ENCODE measurements around the gene ARMCX6. TPM values are rescaled to one million over a fixed set of nuclear protein-coding genes. Genes with fewer than 3 reads are reported as not detected.
"Not testable (repeated sequence)": the region's sequence is repeated elsewhere in the genome, so short reads cannot be mapped to it uniquely, and the experiment has no call there.

Gene ARMCX6
- total RNA-seq (2014; rRNA removed; shearing (Covaris generic)), result 42.7 and 45.4 TPM in 2 replicates

DNA sequence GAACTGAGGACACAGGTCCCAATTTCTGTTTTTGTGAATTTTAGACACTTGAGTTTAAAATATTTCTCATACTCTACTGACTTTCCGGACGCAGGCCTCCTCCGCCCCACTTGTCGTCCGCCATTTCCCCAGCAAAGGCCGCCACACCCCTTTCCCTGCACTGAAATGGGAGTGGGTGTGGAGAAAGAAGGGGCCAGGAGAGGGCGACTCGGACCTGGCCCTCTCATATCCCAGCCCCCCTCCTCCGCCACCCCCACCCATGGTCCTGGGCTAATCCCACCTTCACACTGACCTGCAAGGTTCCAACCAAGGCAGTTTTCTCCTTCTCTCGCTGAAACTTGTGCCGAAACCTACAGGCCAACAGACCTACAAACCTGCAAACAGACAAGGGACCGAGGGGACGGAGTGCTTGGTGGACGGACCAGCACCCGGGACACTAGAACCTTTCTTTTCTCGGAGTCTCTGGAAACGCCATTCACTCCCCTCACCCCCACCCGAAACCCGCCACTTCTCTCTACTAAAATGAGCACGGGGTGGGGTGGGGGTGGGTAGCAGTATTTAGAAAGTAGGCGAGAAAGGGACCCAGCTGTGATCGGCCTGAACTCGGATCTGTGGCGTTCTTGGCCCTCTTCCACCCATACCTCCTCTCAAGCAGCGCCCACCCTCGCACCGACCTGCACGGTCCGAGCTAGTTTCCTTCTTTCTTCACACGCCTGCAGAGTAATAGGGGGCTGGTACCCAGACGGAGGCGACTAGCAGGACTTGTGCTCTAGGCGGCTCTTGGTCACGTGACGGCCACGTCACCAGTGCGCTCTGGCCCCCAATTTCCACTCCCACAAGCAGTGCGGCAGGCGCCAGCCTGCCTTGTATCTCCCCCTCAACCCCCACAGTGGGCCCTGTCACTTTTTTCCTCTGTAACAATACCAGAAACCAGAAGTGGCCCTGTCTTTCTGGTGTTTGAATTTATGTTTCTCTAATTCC, at the start of gene ARMCX6:
Gene ARMCX6 (minus strand): TSS at position 790 of the 981 bp plus-strand sequence. CDS start 1,380 bp downstream, outside the sequence.
- DNase-seq (ENCODE audit: low read depth in 1 of 2, low spot score in 2 of 2), result peak; percentile 56 to 74
- Histone ChIP-seq H3K36me3 (0 out of 2 replicates have a peak, but pooled peaks cover 3% of the 10 kb centered on the region), H3K4me3 (peak within 1 kb of the TSS; percentile 49), H3K27ac (peak within 1 kb of the TSS; percentile 26; the same call in 1 of the 2 replicates), H3K27me3 (replicated peaks) (no peaks in the 10 kb centered on the region), H3K4me1 (replicated peaks) (peaks cover 5% of the 10 kb centered on the region), H3K9me3 (replicated peaks) (no peaks in the 10 kb centered on the region)

DNA sequence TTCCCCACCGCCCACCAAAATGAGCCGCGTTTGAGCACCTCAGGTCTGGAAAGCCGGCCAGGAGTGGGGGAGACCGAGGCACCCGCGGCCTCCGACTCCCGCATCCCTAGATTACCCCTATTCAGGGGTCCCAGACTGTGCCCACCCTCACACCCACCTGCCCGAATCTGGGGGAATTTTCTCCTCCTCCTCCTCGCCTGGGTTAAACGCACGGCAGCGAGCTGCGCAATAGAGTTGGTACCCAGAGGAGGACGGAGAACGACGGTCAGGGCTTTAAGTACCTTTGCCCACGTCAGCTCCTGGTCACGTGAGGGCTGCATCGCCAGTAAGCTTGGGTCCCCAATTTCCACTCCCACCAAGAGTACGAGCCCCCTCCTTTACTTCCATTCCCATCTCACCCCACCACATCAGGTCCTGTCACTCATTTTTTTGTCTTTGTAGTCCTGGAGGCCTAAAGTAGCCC, 41.8 kb upstream of the ARMCX6 start, which contains the start of gene ARMCX2:
Gene ARMCX2 (minus strand): TSS at position 250 of the 463 bp plus-strand sequence. CDS start 2,262 bp downstream, outside the sequence.
- no peaks in the 10 kb centered on the region for H3K9me3 ChIP-seq (replicated peaks)
- H3K27me3 ChIP-seq (replicated peaks), result no peaks in the 10 kb centered on the region
- no peak for DNase-seq (ENCODE audit: low read depth in 1 of 2, low spot score in 2 of 2)
- no peaks in the 10 kb centered on the region for H3K36me3 ChIP-seq
- no peak within 1 kb of the TSS for H3K27ac ChIP-seq
- peaks cover 3% of the 10 kb centered on the region; the same call in 1 of the 2 replicates for H3K4me1 ChIP-seq (replicated peaks)
- peak within 1 kb of the TSS; percentile 44 for H3K4me3 ChIP-seq

DNA sequence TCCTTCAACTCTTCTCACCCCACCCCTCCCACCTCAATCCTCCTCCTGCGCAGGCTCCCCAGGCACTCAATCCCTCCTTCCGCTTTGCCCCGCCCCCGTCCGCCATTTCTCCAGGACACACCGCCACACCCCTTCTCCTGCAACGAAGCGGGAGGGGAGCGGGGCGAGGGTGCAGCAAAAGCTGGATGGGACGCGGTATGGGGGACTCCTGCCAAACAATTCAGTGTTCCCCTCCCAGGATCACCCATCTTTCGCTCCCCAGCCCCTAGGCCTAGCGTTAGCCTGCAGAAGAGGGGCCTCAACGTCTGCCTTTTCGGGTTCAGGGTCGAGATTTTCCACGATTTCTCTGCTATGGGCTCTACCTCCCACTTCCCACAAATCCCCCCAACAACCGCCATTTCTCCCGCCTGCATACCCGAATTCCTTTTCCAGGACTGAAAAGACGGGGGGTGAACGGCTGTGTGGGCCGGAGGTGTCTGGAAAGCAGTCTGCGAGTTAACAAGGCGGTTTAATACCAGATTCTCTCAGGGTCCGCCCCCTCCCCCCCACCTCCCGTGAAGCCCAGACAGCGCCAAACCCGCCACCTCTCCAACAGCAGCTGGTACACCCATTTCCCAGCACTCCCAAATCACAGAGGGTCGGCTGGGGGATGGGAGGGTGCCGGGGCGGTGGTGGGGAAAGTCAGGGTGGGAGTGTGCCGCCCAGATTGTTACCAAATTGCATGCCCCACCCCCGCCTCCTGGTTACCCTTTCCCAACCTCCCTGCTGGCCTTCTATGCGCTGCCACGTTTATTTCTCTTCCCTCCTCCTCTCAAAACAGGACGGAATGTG, 41.1 kb upstream of the ARMCX6 start:
- H3K4me1 ChIP-seq (replicated peaks), result peaks cover 3% of the 10 kb centered on the region; the same call in 1 of the 2 replicates
- no peaks in the 10 kb centered on the region for H3K9me3 ChIP-seq (replicated peaks)
- DNase-seq (ENCODE audit: low read depth in 1 of 2, low spot score in 2 of 2), result peak; percentile 33 to 71
- no peaks in the 10 kb centered on the region for H3K36me3 ChIP-seq
- H3K27me3 ChIP-seq (replicated peaks), result no peaks in the 10 kb centered on the region
- no peak overlapping the region for H3K27ac ChIP-seq
- H3K4me3 ChIP-seq, result peak overlapping the region; percentile 44

DNA sequence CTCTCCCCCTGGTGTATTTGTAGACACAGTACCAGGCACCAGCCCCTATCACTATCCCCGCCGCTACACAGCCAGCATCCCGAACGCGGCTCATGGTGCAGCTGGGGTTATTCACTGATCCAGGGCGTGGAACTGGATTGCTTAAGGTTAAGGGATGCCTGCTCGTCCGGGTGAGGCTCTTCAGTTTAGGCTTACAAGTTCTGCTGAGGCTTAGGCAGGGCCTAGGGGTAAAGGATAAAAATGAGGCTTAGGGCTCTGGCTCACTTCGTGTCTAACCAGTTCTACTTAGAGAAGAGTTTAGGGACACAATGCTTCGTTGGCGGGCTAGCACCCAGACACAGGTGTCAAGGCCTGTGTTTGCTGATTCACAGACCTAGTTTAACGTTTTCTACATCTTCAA, 39.7 kb upstream of the ARMCX6 start:
- H3K27ac ChIP-seq, result no peak overlapping the region
- H3K4me3 ChIP-seq, result no peak overlapping the region
- no peaks in the 10 kb centered on the region for H3K9me3 ChIP-seq (replicated peaks)
- no peaks in the 10 kb centered on the region for H3K36me3 ChIP-seq
- no peak for DNase-seq (ENCODE audit: low read depth in 1 of 2, low spot score in 2 of 2)
- no peaks in the 10 kb centered on the region for H3K27me3 ChIP-seq (replicated peaks)
- peaks cover 3% of the 10 kb centered on the region; the same call in 1 of the 2 replicates for H3K4me1 ChIP-seq (replicated peaks)

DNA sequence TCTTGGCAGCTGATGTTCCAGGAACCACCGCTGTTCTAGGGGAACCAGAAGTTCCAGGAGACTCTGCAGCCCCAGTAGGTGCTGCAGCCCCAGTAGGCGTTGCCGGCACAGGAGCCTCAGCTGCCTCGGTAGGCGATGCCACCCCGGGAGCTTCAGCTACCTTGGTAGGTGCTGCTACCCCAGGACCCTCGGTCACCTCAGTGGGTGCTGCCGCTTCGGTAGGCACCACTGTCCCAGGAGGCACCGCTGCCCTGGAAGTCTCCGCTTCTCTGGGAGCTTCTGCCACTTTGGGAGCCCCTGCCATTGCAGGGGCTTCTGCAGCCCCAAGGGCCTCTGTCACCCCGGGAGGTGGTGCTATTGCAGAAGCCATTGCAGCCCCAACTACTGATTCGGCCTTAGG, 39.0 kb upstream of the ARMCX6 start:
- no peaks in the 10 kb centered on the region for H3K27me3 ChIP-seq (replicated peaks)
- peaks cover 3% of the 10 kb centered on the region; the same call in 1 of the 2 replicates for H3K4me1 ChIP-seq (replicated peaks)
- H3K4me3 ChIP-seq, result no peak overlapping the region
- no peaks in the 10 kb centered on the region for H3K36me3 ChIP-seq
- H3K9me3 ChIP-seq (replicated peaks), result no peaks in the 10 kb centered on the region
- DNase-seq (ENCODE audit: low read depth in 1 of 2, low spot score in 2 of 2), result no peak
- no peak overlapping the region for H3K27ac ChIP-seq

DNA sequence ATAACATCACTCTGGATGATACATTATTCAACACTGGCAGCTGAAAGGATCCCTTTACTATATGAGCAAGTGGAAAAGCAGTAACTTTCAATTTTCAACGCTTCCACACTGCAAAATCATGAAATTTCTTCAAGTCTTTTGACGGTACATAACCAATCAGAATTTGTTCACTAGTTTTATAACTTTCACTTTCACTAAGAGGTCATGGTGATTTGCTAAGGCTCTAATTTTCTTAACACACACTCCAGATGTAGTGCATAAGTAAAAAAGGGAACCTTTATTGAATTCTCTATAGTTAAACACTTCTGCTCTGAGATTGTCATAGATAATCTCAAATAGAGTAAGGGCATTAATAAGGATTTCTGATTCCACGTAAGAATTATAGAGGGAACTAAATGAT, 37.7 kb upstream of the ARMCX6 start:
- Histone ChIP-seq H3K4me1 (replicated peaks) (peaks cover 3% of the 10 kb centered on the region; the same call in 1 of the 2 replicates), H3K4me3 (no peak overlapping the region), H3K36me3 (no peaks in the 10 kb centered on the region), H3K9me3 (replicated peaks) (no peaks in the 10 kb centered on the region), H3K27me3 (replicated peaks) (no peaks in the 10 kb centered on the region), H3K27ac (no peak overlapping the region)
- DNase-seq (ENCODE audit: low read depth in 1 of 2, low spot score in 2 of 2), result no peak

DNA sequence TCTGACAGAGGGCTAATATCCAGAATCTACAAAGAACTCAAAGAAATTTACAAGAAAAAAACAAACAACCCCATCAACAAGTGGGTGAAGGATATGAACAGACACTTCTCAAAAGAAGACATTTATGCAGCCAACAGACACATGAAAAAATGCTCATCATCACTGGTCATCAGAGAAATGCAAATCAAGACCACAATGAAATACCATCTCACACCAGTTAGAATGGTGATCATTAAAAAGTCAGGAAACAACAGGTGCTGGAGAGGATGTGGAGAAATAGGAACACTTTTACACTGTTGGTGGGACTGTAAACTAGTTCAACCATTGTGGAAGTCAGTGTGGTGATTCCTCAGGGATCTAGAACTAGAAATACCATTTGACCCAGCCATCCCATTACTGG, 29.9 kb upstream of the ARMCX6 start:
- DNase-seq (ENCODE audit: low read depth in 1 of 2, low spot score in 2 of 2); H3K9me3 ChIP-seq (replicated peaks); H3K4me1 ChIP-seq (replicated peaks); H3K36me3 ChIP-seq; H3K27me3 ChIP-seq (replicated peaks); H3K27ac ChIP-seq; H3K4me3 ChIP-seq: not testable (repeated sequence)

DNA sequence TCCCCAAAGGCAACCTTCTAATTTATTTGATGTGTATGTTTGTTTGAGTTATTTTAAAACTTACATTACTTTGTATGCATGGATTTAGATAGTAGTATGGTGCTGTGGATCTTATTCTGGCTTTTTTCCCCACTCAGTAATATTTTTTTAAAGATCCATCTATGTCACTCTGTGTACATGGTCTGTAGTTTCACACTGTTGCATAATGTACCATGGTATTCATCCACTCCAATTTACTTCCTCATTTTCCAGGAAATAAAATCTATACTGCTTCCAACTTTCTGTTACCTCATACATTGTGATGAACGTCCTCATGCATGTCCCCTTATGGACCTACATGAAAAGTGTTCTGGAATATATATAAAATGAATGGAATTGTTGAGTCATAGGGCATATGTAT, 24.3 kb upstream of the ARMCX6 start:
- Histone ChIP-seq H3K9me3 (replicated peaks) (no peaks in the 10 kb centered on the region), H3K27ac (no peak overlapping the region), H3K27me3 (replicated peaks) (no peaks in the 10 kb centered on the region), H3K36me3 (no peaks in the 10 kb centered on the region), H3K4me3 (no peak overlapping the region), H3K4me1 (replicated peaks) (no peaks in the 10 kb centered on the region)
- no peak for DNase-seq (ENCODE audit: low read depth in 1 of 2, low spot score in 2 of 2)

DNA sequence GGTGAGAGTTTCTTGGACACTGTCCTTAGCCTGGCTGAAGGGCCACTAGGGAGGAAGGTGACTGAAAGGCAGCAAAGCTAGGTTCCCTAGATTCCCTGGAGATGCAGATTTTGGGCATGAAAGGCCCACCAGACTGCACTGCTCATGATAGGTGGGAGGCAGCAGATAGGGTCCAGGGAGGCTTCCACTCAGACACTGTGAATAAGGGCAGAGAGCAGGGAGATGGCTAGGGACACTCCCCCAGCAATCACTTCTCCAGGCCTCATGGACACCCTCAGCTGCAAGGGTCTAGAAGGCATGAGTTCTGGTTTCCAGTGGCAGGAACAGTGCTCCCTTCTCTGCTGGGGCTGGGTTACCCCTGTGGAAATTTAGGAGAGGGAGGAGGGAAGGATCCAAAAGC, 21.8 kb upstream of the ARMCX6 start:
- H3K27ac ChIP-seq, result no peak overlapping the region
- DNase-seq (ENCODE audit: low read depth in 1 of 2, low spot score in 2 of 2), result no peak
- no peak overlapping the region for H3K4me3 ChIP-seq

DNA sequence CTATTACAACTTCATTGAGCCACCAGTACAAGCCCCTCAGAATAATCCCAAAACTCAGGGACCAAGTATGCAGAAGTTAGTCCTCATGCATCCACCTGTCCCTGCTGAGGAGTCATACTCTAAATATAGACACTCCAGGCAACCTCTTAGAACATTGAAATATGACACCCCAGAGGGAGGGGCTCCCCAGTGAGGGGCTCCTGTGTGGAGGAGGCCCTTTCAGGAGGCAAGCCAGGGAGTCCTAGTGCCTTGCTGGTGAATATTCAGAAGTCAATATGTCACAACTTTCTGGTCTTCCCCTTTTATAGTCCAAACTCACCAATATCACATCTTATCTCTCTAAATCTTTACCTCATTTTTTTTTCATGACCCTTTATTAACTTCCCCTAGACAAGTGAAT, 1.6 kb upstream of the ARMCX6 start:
- Histone ChIP-seq H3K27ac (no peak overlapping the region), H3K36me3 (peaks cover 3% of the 10 kb centered on the region; the same call in 1 of the 2 replicates), H3K9me3 (replicated peaks) (no peaks in the 10 kb centered on the region), H3K27me3 (replicated peaks) (no peaks in the 10 kb centered on the region), H3K4me1 (replicated peaks) (peaks cover 8% of the 10 kb centered on the region), H3K4me3 (no peak overlapping the region)
- no peak for DNase-seq (ENCODE audit: low read depth in 1 of 2, low spot score in 2 of 2)

More for the DNA sequence above, 21.8 kb upstream of the ARMCX6 start:
- no peaks in the 10 kb centered on the region for H3K36me3 ChIP-seq
- no peaks in the 10 kb centered on the region for H3K27me3 ChIP-seq (replicated peaks)
- H3K9me3 ChIP-seq (replicated peaks), result no peaks in the 10 kb centered on the region
- no peaks in the 10 kb centered on the region for H3K4me1 ChIP-seq (replicated peaks)

DNA sequence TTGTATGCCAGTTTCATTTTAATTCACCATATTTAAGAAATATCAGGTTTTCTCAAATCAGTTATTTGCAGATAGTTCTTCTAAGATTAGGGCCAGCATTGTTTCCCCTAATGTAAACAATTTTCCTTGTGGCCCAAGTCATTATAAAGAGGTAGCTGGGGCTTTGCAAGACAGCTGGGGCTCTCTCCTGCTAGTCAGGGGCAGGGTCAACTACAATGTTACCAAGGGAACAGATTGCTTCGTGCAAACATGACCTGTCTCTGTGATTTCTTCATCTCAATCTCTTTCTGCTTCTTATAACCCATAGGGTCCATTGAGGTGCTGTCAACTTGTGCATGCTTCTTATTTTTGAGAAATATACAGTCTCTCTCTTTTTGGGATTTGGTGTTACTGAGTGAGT, 12.1 kb downstream of the ARMCX6 start:
- Histone ChIP-seq H3K9me3 (replicated peaks) (no peaks in the 10 kb centered on the region), H3K27me3 (replicated peaks) (no peaks in the 10 kb centered on the region), H3K27ac (no peak overlapping the region), H3K4me3 (no peak overlapping the region), H3K4me1 (replicated peaks) (no peaks in the 10 kb centered on the region), H3K36me3 (no peaks in the 10 kb centered on the region)
- DNase-seq (ENCODE audit: low read depth in 1 of 2, low spot score in 2 of 2), result no peak

DNA sequence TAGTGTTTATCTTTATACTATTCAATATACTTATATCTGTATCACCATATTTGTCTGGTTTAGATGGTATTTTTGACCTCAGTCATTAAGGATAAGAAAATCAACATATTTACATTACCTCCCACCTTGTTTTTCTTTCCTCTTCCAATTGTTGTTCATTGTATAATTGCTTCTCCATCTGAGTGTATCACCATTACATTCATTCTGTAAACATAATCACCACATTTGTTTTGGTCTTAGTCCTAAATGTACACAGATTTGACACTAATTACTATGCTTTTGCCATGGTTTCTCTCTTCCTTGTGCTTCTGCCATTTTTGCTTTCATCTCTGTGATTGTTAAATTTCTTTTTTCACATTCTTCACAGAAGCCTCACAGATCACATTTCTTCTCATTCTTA, 12.7 kb downstream of the ARMCX6 start:
- H3K36me3 ChIP-seq, result no peaks in the 10 kb centered on the region
- no peak overlapping the region for H3K4me3 ChIP-seq
- H3K27ac ChIP-seq, result no peak overlapping the region
- no peaks in the 10 kb centered on the region for H3K27me3 ChIP-seq (replicated peaks)
- no peak for DNase-seq (ENCODE audit: low read depth in 1 of 2, low spot score in 2 of 2)
- no peaks in the 10 kb centered on the region for H3K9me3 ChIP-seq (replicated peaks)
- H3K4me1 ChIP-seq (replicated peaks), result no peaks in the 10 kb centered on the region

DNA sequence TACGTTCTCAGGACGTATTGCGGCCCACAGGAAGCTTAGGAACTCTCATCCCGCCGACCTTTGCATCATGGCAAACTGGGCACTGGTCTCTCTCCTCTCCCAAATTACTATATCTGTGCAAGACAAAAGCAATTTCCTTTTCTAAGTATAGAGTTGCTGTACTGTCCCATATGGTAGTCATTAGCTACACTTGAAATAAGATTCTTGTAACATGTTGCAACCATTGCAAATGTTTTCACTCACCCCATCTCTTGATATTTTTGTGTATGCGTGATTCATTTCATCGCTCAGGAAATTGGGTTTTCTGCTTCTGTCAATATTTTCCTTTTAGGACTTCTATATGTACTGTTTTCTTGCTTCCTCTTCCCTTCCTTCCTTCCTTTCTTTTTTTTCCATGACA, 15.7 kb downstream of the ARMCX6 start:
- no peaks in the 10 kb centered on the region for H3K4me1 ChIP-seq (replicated peaks)
- no peaks in the 10 kb centered on the region for H3K36me3 ChIP-seq
- no peak overlapping the region for H3K4me3 ChIP-seq
- no peaks in the 10 kb centered on the region for H3K27me3 ChIP-seq (replicated peaks)
- no peak overlapping the region for H3K27ac ChIP-seq
- no peaks in the 10 kb centered on the region for H3K9me3 ChIP-seq (replicated peaks)
- no peak for DNase-seq (ENCODE audit: low read depth in 1 of 2, low spot score in 2 of 2)

Measured in SJSA1 (cell line).